ENCODE data around the gene UBE4B.

DNA sequence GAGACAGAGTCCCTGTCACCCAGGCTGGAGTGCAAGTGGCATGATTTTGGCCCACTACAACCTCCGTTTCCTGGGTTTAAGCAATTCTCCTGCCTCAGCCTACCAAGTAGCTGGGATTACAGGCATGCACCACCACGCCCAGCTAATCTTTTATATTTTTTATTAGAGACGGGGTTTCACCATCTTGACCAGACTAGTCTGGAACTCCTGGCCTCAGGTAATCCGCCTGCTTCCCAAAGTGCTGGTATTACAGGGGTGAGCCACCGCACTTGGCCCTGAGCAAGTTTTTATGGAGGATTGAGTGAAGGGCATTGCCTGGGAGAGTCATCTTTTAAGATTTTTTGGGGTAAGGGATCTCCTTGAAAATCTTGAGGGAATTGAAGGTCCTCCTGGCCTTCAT lies 28.5 kb downstream of the UBE4B start:
- TF ChIP-seq, protein P1, sequence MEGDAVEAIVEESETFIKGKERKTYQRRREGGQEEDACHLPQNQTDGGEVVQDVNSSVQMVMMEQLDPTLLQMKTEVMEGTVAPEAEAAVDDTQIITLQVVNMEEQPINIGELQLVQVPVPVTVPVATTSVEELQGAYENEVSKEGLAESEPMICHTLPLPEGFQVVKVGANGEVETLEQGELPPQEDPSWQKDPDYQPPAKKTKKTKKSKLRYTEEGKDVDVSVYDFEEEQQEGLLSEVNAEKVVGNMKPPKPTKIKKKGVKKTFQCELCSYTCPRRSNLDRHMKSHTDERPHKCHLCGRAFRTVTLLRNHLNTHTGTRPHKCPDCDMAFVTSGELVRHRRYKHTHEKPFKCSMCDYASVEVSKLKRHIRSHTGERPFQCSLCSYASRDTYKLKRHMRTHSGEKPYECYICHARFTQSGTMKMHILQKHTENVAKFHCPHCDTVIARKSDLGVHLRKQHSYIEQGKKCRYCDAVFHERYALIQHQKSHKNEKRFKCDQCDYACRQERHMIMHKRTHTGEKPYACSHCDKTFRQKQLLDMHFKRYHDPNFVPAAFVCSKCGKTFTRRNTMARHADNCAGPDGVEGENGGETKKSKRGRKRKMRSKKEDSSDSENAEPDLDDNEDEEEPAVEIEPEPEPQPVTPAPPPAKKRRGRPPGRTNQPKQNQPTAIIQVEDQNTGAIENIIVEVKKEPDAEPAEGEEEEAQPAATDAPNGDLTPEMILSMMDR (IDR thresholded peaks at IDR 0.05; ENCODE audit: low read depth, low read length), result no peak
- TF ChIP-seq EZH2phosphoT487 (IDR thresholded peaks at IDR 0.05; ENCODE audit: low read depth), result no peak

All from OCI-LY3 (cell line).